Stimulated activated CD4-positive, alpha-beta T cell treated with anti-CD3 and anti-CD28 coated beads, Interleukin-4, amount 100 ng/mL, for 24 hours (primary cell): Measurements from ENCODE around the gene HECTD1.
"Not testable (repeated sequence)": the region's sequence is repeated elsewhere in the genome, so short reads cannot be mapped to it uniquely, and the experiment has no call there.

Experiments used
- DNase-seq: peaks from one replicate; pipeline ENCODE4 v3.0.0-alpha.2; 2020

HECTD1 gene

DNA sequence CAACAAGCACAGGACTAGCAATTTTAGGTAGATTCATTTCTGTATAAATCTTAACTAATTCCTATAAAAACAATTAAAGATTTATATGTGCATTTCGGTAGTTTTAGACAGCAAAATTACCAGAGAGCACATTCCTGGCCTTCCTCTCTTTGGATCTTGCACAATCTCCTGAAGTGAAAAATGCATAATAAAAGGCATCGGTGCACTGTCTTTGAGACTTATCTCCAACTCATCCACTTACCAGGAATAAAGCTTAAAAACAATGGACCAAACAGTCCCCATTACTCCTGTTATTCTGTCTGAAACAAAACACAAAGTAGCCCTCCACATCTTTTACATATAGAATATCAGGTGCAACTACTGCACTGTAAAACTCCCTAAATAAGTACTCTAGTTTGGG lies 69.3 kb downstream of the HECTD1 start:
- DNase-seq, result no peak

- DNase-seq, result no peak
Observed at GRCh38 chr14:31137214-31137889, 70.2 kb downstream of the HECTD1 start.

DNA sequence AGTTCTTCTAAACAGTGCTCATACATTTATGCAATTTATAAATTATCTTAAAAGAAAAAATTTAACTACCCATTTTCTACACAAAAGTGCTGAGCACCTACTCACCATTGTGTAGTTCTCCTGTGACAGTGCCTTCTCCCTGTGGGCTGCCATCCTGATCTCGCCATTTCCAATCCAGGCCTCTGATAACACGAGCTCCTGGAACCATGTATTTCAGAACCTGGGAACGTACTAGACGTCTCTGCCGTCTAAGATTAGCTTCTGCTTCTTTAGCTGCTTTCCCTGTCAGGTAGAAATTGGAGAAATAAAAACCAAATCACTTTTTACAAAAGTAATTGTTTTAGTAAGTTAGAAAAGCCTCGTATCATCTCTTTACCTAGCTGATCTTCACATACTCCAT lies 74.5 kb downstream of the HECTD1 start:
- no peak for DNase-seq

DNA sequence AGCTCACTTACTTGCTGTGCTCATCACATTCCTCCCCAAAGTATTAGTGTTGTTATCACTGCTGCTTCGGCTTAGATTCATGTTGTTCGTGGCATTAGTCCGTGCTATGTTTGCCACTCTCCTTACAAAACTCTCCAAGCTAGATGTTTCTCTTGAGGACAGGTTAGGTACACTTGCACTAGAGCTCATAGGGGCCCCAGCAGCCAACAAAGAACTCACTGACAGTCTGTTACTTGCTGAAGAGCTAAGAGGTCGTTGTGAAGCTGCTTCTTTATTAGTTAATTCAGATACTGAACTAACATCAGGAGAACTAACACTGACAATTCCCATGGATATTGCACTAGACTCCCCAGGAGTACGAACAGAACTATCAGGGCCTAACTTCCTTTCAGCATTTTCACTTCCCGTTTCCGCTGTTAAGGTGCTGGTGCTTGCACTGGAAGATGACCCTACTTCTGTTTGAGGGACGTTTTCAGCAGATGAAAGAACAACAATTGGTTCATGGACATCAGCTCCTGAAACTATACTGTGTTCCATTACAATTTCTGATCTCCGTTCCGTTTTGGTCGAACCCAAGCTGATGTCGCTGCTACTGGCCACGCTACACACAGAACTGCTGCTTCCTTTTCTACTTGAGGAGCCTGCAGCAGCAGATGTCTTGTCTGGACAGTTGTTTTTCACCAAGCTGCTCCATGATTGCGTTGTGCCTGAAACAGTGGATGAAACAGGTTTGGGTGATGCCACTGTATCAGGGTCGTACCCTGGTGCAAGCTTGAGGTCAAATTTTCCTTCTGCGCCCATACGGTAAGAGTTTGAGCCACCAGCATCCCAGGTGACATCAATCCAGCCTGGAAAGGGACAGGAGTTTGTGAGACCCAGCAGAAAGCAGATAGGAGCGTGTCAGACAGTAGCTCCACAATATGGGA lies 78.7 kb downstream of the HECTD1 start:
- DNase-seq, result no peak

DNA sequence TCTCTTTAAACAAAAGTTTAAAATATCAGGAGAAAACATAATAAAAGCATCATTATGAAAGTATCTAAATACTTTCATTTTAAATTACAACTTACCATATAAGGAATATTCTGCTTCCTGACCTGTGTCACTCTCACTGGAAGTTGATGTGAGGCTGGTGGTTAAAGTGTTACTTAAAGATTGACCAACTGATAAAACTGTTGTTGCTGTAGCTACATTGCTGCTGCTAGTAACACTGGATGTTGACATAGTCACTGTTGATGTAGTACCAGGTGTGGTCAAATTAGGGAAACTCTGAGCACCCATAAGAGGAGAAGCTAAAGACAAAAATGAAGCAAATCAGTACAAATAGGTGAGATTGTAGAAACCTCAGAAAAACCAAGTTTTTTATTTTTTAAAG lies 79.9 kb downstream of the HECTD1 start:
- peak; percentile 26 for DNase-seq

GRCh38 chr14:31126680-31127079 lies 80.9 kb downstream of the HECTD1 start:
- DNase-seq, result no peak

GRCh38 chr14:31125231-31125630 lies 82.4 kb downstream of the HECTD1 start:
- no peak for DNase-seq

- DNase-seq, result no peak
Observed at GRCh38 chr14:31124197-31124596, 83.4 kb downstream of the HECTD1 start.

DNA sequence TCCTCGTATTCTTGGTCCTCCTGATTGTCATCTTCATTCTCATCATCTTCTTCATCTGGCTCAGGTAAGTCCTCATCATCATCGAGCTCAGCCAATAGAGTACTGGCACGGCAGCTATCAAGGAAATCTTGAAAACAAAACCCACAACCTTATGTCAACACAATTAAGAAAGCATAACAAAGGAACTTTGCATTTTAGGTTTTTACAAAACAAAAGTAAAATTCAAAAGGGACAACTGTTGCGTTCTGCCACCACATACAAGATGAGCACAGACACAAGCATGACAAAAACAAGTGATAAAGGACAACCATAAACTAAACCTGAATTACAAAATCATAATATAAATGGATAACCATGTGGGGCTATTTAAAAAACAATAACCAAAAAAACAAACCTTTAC lies 84.7 kb downstream of the HECTD1 start:
- no peak for DNase-seq

- DNase-seq, result no peak
Observed at GRCh38 chr14:31122098-31122611, 85.4 kb downstream of the HECTD1 start.

DNA sequence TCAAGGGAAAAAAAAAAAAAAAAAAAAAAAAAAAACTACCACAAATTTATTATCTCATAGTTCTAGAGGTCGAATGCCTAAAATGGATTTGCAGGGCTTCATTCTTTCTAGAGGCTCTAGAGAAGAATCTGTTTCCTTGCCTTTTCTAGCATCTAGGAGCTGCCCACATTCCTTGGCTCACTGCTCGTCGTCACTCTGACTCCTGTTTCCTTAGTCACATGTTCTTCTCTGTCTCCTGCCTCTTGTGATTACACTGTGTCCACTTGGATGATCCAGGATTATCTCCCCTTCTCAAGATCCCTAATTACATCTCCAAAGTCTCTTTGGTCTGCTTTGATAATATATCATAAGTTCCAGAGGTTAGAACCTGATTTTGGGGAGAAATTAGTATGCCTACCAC lies 88.7 kb downstream of the HECTD1 start:
- no peak for DNase-seq

DNA sequence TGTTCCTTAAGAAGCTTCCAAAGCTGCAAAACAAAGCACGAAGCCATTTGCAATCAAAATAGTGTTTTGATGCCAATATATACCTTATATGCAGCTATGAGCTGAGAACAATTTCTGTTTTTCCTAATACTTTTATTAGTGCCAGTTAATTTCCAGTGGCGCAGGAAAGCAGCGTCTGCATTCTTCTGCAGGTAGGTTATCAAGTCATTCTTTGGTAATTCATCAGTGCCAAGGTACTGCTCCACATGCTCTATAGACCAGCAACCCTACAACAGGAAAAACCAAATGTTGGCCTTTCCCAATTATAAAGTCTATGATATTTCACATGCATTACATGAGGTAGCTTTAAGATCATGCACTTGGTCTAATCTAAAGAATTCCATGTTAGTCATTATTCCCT lies 93.8 kb downstream of the HECTD1 start:
- DNase-seq, result no peak

DNA sequence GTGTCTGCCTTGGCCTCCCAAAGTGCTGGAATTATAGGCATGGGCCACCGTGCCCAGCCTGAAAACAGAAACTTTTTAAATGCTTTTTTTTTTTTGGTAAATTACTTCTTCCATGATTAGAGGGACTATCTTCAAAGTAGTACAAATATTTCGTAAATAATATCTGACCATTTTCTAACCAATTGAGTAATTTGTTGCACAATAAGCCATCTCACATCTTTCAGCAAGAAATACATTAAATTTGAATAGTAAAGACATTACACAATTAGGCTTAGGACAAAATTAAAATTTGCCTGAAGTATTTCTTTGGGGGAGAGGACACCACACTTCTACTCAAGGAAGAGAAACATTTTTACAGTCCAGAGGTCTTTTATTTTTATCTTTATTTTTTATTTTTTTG lies 96.7 kb downstream of the HECTD1 start:
- no peak for DNase-seq

DNA sequence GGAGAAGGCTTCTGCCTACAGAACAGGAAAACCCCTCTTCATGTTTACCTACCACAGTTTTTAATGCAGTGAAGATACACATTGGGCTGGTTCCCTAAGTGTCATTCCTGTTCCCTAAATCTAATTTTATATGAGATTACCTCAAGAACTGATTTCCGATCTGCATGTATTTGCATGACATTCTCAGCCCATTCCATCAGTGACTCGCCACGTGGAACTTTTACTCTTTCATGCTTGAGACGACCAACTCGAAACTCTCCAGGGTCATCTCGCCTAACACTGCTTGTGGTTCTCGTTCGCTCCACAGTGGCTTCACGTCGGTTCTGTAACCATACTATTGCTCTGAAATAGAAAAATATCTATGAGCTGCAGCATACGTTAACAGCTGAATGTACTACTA lies 98.3 kb downstream of the HECTD1 start:
- DNase-seq, result no peak

DNA sequence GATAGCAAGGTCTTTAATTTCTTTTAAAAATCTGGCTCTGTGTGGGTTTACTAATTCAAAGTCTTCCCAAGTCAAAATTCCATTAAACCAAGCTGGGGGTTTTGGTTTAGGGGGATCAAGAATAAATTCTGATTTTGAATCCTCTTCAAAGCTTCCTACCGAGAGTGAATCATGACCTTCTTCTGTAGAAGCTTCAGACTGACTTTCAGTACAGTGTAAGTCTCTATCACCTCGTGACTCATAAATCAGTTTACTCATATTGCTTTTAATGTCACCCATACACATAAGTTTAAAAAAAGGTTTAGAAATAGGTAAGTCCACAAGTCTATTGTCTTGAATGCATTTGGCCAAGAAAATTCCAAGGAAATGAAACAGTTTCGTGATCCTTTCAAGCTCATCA lies 100.8 kb downstream of the HECTD1 start:
- DNase-seq, result no peak

DNA sequence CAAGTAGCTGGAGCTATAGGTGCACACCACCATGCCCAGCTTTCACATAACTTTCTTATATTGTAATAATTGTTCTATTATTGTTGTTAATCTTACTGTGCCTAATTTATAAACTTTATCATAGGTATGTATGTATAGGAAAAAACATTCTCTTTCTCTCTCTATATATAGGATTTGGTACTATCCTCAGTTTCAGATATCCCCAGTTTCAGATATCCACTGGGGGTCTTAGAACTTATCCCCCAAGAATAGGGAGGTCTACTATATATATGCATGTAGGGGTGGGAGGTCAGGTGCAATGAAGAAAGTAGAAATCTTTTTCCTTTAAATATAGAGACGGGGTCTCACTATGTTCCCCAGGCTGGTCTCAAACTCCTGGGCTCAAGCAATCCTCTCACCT lies 110.5 kb downstream of the HECTD1 start:
- DNase-seq, result no peak

GRCh38 chr14:31096255-31096654 lies 111.3 kb downstream of the HECTD1 start:
- no peak for DNase-seq

DNA sequence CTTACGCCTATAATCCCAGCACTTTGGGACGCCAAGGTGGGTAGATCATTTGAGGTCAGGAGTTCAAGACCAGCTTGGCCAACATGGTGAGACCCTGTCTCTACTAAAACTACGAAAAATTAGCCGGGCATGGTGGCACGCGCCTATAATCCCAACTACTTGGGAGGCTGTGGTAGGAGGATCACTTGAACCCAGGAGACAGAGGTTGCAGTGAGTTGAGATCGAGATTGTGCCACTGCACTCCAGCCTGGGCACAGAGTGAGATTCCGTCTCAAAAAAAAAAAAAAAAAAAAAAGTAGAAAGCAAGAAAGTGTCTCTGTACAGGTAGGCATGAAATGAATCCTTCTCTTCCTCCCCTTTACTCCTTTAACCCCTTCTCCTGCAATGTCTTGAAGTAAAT lies 111.8 kb downstream of the HECTD1 start:
- DNase-seq, result not testable (repeated sequence)

GRCh38 chr14:31093884-31094839 lies 113.4 kb downstream of the HECTD1 start:
- not testable (repeated sequence) for DNase-seq

GRCh38 chr14:31092160-31092708 lies 115.4 kb downstream of the HECTD1 start:
- no peak for DNase-seq

DNA sequence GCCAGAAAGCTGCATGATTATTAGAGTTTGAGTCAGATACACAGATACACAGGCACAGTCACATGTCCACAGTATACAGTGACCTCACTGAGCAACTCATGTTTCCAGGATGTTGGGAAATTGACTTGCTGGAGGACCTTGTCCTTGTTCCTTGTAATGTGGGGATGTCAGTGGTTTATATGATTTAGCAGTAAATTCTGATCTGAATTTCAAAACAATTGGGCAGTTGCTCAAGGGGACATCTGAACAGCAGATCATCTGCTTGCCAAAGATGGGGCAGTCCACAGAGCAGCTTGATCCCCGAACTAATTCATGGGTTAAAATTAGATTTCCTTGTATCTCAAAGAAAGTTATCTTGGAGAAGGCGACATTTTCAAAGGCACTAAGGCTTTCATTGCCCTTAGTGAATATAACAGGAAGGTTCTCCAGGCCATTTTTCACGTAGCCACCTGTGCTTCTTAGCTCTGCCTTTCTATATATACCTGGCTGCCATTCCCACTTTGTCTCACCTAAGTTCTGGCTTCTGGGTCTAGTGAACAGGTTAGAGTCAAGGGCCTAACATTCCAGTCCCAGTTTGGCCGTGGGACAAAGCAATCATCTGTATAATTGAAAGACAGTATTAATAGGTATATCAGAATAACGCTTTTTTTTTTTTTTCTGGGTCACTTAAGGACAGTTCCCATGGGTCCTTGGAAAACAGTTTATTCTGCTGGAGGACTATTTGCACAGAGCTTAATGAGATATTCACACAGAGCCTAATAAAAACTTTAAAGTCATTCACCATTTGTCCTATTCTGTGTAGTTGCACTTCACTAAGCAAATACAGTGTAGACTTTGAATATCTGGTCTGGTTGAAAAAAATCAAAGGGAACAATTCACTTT lies 116.5 kb downstream of the HECTD1 start:
- no peak for DNase-seq

DNA sequence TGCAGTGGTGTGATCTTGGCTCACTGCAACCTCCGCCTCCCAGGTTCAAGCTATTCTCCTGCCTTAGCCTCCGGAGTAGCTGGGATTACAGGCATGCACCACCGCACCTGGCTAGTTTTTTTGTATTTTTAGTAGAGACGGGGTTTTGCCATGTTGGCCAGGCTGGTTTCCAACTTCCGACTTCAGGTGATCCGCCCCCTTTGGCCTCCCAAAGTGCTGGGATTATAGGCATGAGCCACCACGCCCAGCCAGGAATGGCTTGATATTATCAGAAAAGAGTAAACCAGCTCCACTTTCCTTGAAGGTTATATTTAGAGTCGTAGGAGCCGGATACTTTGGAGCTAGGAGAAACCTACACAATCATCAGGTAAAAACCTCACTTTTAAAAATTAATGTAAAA lies 121.1 kb downstream of the HECTD1 start:
- DNase-seq, result not testable (repeated sequence)
